HG02970 (cell line): ENCODE measurements around the gene ZSCAN20.
"Not testable (repeated sequence)": the region's sequence is repeated elsewhere in the genome, so short reads cannot be mapped to it uniquely, and the experiment has no call there.

Experiments
- ATAC-seq: cut with Tn5 transposase; IDR thresholded peaks from one replicate; pipeline ENCODE4 v1.9.1; 2021; ENCODE audit warnings: mild to moderate bottlenecking, moderate library complexity, moderate number of reproducible peaks; ENCODE audit not compliant: unreplicated experiment, low FRiP score

Gene ZSCAN20

DNA sequence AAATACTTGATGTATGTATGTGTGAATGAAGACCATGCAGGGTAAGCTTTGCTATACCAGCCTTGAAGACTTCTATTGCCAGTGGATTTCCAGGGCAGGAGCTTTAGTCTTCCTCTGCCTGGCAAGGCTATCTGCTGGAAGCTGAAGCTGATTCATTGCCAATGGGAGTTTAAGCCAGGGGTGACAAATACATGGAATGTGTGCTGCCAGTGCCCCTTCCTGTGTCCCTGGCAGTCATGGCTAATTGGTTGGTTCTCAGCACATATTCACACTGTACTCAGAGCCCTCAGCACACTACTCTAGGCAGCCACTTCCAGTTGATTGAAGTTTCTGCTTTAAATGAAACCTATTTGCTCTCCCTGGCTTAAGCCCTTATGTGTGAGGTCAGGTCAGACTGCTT, 1.5 kb downstream of the ZSCAN20 start:
- no peak for ATAC-seq

- ATAC-seq, result no peak
Measured at GRCh38 chr1:33477451-33477850, 5.0 kb downstream of the ZSCAN20 start.

DNA sequence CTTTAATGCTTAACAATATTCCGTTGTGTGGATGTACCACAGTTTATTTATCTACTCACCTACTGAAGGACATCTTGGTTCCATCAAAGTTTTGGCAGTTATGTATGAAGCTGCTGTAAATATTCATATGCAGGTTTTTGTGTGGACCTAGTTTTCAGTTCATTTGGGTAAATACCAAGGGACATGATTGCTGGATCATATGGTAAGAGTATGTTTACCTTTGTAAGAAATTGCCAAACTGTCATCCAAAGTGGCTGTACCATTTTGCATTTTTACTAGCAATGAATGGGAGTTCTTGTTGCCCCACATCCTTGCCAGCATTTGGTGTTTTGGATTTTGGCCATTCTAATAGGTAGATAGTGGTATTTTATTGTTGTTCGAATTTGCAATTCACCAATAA, 10.0 kb downstream of the ZSCAN20 start:
- ATAC-seq, result no peak

GRCh38 chr1:33488624-33489023, 16.2 kb downstream of the ZSCAN20 start:
- ATAC-seq, result no peak

GRCh38 chr1:33494929-33495328, 22.5 kb downstream of the ZSCAN20 start:
- no peak for ATAC-seq

DNA sequence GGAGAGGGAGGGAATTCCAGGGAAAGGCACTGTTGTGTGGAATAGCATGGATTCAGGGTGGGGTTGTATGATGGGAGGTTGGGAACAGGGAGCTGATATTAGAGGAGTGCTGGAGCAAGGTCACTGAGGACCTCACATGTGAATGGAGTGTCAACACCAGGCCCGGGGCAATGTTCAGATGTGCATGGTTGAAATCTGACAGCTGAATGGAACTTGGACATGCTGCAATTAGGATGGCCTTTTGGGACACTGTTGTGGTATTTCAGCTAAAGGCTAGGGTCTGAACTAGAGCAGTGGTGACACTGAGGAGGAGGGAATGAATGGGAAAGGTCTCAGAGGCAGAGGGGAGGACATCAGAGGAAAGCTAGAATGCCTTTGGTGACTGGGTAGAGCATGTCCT, 25.0 kb downstream of the ZSCAN20 start:
- ATAC-seq, result no peak

GRCh38 chr1:33500547-33500946, 28.1 kb downstream of the ZSCAN20 start:
- no peak for ATAC-seq

DNA sequence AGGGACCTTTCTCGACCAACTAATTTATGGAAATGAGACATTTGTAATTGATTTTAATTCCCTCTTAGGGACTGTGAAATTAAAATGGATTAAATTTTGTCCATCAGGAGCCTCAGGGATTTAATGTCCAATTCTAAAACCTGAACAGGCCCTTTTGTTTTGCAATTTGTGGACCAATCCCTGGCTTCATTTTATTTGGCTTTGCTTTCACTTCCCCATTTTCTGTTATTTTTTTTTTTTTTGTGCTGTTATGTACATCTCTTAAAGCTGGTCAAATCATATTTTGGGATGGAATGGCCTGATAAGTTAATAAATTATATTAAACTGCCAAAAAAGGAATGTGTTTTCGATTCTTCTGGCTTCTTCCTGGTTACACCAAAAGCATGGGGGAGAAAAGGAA, 28.9 kb downstream of the ZSCAN20 start:
- no peak for ATAC-seq

GRCh38 chr1:33501774-33502173, 29.3 kb downstream of the ZSCAN20 start:
- ATAC-seq, result no peak

GRCh38 chr1:33502726-33503125, 30.3 kb downstream of the ZSCAN20 start:
- no peak for ATAC-seq

GRCh38 chr1:33503506-33503905, 31.1 kb downstream of the ZSCAN20 start:
- ATAC-seq, result no peak

- ATAC-seq, result no peak
Measured at GRCh38 chr1:33507661-33508060, 35.2 kb downstream of the ZSCAN20 start.

- ATAC-seq, result no peak
Measured at GRCh38 chr1:33508151-33508550, 35.7 kb downstream of the ZSCAN20 start.

DNA sequence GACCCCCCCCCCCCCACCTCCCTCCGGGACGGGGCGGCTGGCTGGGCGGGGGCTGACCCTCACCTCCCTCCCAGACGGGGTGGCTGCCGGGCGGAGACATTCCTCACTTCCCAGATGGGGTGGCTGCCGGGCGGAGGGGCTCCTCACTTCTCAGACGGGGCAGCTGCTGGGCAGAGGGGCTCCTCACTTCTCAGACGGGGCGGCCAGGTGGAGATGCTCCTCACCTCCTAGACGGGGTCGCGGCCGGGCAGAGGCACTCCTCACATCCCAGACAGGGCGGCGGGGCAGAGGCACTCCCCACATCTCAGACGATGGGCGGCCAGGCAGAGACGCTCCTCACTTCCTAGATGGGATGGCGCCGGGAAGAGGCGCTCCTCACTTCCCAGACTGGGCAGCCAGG, 36.8 kb downstream of the ZSCAN20 start:
- ATAC-seq, result not testable (repeated sequence)

GRCh38 chr1:33512226-33513011, 40.0 kb downstream of the ZSCAN20 start:
- no peak for ATAC-seq

- no peak for ATAC-seq
Measured at GRCh38 chr1:33515112-33515511, 42.7 kb downstream of the ZSCAN20 start.

DNA sequence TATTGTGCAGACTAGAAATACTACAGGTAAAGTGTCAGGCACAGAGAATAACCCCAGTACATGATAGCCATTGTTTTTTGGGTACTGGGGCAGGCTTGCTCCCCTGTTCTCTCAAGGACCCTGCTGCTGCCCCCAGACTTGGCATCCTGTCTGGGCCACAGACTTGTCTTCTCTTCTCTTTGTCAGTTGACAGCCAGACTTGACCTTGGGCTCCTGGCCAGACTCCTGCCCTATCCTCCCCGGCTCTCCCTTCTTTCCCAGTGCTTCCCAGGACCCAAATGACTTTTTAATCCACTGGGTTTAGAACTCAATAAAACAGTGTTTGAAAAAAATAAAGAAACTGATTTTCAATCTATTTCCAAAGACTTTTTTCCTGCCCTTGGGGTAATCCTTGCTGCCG, 43.2 kb downstream of the ZSCAN20 start:
- ATAC-seq, result no peak

GRCh38 chr1:33516428-33516827, 44.0 kb downstream of the ZSCAN20 start:
- no peak for ATAC-seq

- ATAC-seq, result no peak
Measured at GRCh38 chr1:33516891-33517567, 44.6 kb downstream of the ZSCAN20 start.

DNA sequence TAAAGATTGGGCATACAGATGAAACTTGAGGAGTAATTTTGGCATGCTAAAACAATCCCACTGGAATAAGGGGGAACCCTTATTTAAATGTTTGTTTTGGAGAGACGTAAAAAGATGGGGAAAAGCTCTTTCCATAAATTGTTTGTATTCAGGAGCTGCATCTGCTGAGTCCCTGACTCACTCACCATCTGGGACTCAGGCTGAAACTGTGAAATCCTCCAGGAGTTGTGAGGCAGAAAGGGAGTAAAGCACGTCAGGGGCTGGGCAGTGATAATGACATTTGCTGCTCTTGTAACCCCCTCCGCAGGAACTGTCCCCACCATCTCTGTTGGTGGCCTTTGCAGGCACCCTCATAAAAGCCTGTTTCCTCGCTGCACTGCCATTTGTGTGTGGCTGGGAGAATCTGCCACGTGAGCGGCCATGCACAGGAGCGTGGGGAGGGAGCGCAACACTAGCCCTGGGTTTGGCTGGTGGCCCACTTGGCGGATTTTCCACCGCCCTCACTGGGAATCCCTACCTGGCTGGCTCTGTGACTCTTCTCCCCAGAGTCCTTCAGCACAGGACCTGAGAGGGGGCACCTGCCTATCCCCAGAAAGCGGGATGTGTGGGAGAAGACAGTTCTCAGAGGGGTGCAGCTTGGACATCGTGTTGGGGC, 45.3 kb downstream of the ZSCAN20 start:
- ATAC-seq, result no peak

DNA sequence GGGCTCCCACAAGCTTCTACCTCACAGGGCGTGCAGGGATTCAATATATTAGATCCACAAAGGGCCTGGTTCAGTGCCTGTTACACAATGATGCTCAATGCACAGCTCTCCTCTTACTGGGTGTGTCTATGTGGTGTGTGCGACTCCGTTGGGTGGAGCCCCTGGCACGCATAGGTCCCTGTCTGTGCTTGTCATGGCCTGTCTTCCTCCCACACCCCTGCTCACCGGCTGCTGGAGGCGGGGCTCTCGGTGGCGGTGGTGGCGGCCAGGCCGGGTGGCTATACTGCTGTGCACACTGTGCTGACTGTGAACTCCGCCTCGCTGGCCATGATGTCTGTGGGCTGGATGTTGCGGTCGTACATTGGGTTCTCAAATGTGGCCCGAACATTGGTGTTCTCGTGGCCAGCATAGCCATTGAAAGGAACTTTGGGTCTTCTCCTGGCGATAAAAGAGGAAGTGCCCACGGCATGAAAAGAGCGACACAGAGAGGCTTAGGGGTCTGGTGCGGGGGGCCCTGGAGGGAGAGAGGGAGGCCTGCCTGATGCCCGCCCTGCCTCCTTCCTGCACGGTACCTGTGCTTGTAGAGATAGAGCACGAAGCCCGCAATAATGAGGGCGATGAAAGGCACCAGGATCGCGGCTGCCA, 46.9 kb downstream of the ZSCAN20 start:
- ATAC-seq, result no peak
